Stimulated activated CD4-positive, alpha-beta T cell treated with anti-CD3 and anti-CD28 coated beads, Interleukin-4, amount 100 ng/mL, for 48 hours (primary cell): Measurements from ENCODE around the gene SLC36A2.
"Not testable (repeated sequence)": the region's sequence is repeated elsewhere in the genome, so short reads cannot be mapped to it uniquely, and the experiment has no call there.

Experiments used
- DNase-seq, 2 donors: peaks; one replicate each; pipeline ENCODE4 v3.0.0-alpha.2; 2020; ENCODE audit warnings: low read depth in 2 of 2

Gene SLC36A2

DNA sequence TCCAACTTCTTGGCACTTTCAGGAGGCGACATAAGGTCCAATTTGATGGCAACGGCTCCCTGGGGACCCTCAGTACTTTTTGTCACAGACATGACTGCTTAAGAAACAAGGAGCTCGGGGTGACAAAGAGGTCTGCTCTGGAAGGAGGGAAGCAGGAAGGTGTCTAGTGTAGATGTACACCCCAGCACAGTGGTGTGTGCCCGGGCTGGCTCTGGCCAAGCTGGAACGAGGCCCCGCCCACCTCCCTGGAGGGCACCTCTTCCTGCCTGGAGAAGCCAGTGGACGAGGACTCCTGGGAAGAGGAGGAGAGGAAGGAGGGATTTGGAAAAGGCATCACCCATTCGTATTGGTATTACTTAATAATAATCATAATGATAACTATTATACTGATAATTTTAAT is at the start of gene SLC36A2:
Gene SLC36A2, minus strand, starts transcription at position 191 of the 400 bp plus-strand sequence. Its CDS starts 99 bp downstream, at position 92.
- no peak for DNase-seq

DNA sequence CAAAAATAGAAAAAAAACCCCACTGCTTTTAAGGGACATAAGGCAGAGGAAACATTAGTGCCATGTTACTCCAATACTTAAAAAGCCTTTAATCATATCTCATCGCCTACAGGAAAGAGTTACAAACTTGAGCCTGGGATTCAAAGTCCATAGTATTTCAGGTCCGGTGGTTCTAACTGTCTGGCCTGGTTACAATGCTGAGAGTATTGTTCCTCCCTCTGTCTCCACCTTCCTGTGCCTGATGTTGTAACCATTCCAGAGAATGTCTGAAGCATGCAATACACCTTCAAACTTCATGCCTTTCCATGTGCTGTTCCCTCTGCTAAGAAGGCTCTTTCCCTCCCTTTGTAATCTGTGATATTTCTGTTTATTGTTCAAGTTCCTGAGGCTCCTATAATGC is 41.6 kb upstream of the SLC36A2 start:
- no peak for DNase-seq

DNA sequence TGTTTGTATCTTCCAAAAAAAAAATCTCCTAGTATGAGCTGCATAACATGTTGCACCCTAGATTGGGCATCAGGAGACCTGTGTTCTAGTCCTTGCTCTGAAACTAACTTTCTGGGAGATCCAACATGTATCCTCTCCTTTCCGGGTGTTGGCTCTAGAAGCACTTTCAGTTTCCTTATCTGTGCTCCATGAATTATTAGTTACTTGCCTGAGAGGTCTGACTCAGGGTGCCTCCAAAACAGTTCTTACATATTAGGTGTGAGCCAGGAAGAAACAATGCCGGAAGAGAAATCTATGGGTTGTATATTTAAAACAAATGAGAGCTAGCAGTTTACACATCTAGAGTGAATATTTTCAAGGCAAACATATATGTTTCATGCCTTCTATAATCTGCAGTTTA is 36.7 kb upstream of the SLC36A2 start:
- DNase-seq = no peak

DNA sequence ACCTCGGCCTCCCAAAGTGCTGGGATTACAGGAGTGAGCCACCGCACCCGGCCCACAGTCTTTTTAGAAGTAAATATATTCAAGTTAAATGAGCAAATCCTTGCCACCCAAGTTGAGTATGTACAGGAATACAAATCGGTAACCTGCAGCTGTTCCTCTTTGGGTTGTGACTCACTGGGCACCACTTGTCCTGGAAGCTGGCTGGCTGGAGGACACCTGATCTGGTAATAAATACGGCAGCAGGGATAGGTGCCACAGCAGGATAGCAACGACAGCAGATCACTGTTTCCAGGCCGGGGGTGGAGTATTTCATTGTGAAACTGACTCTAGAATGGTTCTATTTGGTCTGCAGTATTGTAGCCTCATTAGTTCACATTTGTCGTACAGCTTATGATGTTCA is 35.7 kb upstream of the SLC36A2 start:
- no peak for DNase-seq

DNA sequence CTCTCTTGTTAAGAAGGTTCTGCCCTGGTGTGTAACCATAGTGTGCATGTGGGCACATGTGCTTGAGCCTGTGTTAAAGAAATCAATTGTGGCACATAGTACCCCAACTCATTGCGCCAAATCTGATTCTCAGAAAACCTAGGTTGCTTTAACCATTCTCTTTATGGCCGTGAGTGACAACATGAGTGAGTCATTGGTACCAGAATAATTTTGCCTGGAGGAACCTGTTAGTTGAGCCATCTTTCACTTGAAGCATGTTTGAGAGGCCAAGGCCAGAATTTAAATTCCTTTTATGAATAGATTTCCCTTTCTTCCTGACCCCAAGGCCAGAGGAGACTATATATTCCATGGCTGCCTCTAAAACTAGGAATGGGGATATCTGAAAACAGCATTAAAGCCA is 35.2 kb upstream of the SLC36A2 start:
- DNase-seq = no peak

DNA sequence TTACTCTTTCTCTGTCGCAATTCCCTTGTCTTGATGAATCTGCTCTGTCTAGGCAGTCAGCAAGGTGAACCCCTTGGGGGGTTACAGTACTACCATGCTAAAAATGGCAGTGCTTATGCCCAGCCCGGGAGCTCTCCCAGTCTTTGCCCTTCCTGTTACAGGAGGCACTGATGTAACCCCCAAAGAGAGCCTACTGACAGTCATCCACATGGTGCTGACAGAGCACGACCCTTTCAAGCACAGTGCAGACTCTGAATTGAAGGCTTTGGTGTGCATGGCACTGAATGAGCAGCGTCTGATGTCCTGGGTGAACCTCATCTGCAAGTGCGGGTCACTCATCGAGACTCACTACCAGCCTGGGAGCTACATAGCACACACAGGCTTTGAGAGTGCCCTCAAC is 34.5 kb upstream of the SLC36A2 start:
- no peak for DNase-seq

DNA sequence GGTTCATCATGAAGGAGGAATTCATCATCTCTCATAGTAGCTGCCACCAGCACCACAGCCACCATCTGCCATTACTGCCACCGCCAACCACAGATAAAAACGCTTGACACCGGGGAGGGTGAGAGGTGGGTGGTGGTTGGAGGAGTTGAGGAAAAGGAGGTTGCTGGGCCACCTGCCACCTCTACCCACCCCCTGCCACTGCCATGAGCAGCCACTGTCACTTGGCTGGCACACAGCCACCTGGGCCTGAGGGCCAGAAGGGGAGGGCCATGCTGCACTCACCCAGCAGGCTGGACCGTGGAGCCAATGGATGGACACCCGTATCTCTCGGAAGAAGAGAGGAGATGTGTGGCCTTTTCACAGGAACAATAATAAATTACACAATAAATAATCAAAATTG is 31.3 kb upstream of the SLC36A2 start:
- DNase-seq = no peak

DNA sequence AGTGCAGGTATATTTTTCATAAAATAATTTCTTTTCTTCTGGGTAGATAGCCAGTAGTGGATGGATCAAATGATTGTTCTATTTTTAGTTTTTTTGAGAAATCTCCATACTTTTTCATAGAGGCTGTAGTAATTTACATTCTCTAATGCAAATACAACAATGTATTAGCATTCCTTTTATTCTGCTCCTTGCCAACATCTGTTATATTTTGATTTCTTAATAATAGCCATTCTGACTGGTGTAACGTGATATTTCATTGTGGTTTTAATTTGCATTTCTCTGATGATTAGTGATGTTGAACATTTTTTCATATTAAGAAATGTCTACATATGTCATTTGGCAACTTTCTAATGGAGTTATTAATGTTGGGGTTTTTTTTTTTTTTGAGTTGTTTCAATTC is 27.2 kb upstream of the SLC36A2 start:
- no peak for DNase-seq

DNA sequence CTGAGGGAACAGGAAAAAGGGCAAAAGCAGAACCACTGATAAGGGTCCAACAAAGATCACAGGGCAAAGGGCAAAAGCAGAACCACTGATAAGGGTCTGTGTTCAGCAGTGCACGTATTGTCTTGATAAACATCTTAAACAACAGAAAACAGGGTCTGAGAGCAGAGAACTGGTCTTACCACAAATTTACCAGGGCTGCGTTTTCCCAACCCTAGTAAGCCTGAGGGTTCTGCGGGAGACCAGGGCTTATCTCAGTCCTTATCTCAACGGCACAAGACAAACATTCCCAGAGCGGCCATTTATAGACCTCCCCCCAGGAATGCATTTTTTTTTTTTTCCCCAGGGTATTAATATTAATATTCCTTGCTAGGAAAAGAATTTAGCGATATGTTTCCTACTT is 19.7 kb upstream of the SLC36A2 start:
- not testable (repeated sequence) for DNase-seq

DNA sequence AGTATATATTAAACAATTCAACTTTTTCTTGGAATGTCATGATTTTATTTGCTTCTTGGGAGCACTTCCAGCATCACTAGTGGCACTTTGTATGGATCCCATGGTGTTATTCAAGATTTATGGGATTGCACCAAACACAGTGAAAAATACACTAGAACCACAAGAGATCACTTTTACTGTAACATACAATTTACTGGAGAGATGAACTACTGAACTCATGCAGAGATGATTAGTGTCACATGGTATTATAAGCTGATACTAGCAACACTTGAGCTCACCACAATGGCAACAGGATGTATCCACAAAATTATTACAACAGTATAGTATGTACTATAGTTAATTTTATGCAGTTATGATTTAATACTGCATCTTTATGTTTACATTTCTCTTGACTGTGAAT is 16.3 kb upstream of the SLC36A2 start:
- DNase-seq = no peak

DNA sequence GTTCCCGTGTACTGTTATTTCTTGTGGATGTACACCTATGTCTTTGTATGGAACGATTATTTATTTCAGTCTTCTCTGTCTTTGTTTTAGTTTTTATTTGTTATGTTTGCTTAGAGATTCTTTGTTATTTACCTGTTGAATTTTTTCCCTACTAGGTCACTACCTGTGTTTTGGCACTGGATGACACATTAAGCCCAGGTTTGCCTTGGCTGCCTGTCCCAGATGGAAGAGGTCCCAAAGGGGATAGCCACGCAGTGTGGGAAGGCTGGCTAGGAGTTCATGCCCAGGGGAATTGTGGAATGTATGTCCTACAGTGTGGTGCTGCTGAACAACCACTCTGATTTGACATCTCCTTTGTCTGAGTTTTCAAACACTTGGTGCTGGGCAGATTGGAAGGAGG is 15.6 kb upstream of the SLC36A2 start:
- DNase-seq = no peak

DNA sequence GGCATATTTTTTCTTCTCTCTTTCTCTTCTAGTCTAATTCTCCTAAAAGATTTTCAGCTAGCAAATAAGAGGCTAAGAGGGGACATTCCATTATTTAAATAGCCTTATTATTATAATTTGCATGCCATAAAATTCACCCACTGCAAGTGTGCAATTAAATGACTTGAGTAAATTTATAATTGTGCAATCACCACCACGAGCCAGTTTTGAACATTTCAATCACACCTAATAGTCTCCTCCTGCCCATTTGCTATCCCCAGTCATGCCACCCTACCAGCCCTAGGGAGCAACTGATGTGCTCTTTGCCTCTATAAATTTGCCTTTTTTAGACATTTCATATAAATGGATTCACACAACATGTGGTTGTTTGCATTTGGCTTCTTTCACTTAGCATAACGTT is 12.0 kb upstream of the SLC36A2 start:
- no peak for DNase-seq

DNA sequence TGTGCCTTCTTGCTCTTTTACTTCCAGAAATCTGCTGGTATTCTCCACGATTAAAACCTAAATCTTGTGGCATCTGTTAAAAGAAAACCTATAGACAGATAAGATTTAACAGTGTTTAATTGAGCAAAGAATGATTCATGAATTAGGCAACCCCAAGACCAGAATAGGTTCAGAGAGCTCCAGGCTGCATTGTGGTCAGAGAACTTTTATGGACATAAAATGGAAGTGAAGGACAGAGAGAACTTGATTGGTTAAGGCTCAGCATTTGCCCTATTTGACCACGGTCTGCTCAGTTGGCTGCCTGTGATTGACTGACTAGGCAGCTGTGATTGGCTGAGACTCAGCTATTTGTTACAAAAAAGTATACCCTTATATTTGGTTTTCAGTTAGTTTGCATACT is 10.4 kb upstream of the SLC36A2 start:
- no peak for DNase-seq

DNA sequence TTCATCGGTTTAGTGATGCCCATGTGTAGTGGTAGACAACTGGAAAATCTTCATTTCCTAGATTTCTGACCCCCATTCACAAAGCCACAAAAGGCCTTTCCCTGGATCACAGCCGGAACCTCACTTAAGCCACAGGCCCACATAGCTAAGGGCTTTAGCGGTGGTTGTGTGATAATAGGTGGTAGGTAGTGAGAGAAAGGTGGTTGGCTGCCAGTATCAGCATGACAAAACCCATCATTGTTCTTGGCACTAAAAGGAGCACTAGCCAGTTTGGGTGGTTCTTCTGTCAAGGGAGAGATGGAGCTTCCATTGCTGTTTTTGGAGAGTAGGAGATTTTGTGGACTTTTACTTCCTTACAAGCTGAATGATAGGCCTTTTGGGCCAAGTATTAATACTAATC is 9.7 kb upstream of the SLC36A2 start:
- DNase-seq = no peak

DNA sequence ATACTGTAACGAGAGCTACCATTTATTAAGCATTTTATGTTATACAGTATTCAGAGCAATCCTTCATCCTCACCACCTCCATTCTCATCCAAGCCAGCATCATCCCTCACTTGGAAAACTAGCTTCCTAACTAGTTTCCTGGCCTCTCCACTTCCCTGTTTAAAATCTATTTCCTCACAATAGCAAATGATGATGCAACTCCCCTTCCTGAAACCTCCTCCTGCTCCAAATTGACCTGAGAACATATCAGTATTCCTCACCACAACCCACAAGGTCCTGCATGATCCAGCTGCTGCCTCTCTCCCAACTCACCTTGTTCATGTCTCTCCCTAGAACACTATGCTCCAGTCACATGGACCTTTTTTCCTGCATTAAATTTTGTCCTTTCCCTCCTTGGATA is 4.3 kb upstream of the SLC36A2 start:
- DNase-seq = no peak

DNA sequence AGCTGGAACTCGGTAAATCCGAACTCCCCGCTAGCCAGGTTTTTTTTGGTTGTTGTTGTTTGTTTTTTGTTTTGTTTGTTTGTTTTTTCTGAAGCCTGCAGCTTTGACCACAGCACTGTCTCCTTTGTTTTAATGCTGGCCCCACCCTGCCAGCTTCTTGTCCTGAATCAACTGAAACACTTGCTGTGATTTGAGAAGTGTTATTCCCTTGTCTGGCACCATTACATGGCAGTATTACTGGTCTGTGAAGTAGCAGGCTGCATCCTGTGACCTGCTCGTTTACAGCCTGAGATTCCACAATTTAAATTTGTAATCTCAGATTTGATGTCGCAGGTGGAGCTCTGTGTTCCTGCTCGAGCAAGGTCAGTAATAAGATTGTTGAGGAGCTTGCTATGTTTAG is 1.4 kb upstream of the SLC36A2 start:
- DNase-seq = no peak

DNA sequence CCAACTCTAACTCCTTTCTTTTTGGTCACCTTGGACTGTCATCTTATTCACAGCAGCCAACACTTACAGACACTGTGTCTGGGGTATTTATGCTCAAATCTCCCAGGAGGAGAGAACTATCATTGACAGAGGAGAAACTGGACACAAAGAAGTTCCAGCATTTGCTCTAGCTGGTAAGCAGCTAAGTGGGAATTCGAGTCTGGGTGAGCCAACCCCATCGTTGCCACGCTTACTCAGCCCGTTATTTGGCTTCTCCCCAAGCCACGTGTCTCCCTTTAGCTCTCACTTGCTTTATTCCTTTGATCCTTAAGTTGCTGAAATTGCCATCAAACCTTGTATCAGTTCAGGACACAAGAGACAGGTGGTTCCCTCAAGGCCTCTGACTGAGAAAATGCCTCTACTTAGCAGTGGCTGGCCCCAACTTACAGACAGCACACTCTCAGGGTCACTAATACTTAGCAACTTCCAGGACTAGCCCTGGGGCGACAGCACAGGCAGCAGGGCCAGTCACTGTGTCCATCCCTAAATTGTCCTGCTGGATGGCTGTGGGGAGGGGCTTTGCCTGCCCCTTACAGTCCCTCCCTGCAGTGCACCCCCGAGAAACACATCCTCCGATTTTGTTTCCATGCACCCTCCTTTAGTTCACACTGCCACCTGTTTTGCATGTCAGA is 1.4 kb downstream of the SLC36A2 start:
- no peak for DNase-seq

DNA sequence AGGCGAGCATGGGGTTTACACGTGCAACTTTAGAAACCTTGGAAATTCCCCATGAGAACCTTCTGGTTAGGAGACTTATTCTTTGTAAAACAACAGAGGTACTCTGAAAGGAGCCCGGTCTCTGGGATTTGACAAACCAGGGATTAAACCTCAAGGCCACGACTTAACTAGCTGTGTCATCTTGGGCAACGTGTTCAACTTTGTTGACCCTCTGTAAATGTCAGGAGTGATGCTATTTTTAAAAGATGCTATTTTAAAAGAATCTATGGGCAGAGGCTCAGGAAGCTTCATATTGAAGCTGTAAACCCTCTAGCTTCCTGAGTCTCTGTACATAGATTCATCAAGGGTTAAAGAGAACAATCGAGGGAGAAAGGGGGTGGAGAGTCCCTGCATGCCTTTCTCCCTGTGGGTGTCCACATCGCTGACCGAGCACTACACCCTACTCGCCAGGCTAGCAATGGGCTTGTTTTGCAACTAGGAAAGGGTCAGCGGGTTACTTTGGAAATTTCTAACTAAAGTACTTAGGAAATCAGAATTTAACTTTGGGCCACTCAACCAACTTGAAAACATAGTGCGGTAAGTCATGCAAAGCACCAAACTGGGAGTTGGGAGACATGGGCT is 2.1 kb downstream of the SLC36A2 start:
- DNase-seq = no peak

DNA sequence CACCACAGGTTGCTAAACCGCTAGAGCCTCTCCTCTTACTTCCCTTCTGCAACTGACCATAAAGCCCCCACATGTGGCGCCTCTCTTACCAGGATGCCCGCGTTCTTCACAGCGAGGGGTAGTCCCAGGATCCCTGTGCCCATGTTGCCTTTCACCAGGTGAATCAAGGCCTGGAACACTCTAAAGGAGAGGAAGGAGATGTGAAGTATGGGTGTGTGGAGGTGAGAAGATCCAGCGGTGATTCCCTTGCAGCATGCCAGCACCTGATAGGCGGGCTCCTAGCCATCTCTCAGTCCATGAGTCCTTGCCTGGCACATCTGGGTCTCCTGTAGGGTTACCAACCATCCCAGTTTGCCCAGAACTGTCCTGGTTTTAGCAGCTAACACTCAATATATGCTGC is 3.3 kb downstream of the SLC36A2 start:
- no peak for DNase-seq

DNA sequence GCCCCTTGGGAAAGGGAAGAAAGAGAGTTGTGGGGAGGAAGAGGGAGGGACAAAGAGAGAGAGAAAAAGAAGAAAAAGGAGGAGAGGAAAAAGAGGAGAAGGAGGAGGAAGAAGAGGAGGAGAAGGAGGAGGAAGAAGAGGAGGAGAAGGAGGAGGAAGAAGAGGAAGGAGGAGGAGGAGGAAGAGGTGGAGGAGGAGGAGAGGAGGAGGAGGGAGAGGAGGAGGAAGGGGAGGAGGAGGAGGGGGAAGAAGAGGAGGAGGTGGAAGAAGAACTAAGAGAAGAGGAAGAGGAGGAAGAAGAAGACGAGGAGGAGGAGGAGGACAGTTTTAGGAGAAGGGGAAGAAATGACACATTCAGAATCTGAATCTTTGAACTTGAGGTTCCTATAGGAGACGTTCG is 7.4 kb downstream of the SLC36A2 start:
- no peak for DNase-seq

DNA sequence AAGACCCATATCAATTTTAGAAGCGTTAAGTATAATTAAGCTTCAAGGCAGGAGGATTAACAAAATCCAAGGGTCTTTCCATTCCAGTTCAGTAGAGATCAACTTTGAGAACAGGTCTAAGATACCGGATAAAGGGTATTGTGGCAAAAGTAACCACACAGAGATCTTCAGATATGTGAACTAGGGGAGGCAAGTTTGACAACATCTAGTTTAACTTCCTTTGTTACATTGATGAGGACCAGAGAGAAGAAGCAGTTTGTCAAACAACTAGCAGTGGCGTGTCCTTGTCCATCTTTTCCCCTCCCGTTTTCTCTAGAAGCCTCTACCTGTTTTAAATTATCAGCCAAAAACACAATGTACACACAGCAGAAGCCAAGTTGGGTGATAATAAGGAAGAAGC is 8.6 kb downstream of the SLC36A2 start:
- DNase-seq = no peak

DNA sequence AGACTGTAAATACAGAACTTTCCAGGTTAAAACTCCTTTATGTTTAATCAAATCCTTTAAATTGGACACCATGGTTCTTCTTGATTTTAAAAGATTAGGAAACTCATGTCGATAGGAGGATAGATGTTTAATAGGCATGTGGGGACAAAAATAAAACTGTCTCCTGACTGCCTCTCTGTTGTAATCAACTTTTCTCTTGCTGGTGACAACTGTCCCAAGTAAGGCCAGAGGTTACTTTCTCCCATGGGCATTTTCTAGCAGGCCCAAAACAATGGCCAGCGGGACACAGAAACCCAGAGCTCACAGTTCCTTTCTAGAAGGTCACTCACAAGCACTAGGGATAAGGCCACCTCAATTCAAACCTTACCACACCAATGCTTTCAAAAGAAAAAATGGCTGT is 14.5 kb downstream of the SLC36A2 start:
- DNase-seq = no peak

DNA sequence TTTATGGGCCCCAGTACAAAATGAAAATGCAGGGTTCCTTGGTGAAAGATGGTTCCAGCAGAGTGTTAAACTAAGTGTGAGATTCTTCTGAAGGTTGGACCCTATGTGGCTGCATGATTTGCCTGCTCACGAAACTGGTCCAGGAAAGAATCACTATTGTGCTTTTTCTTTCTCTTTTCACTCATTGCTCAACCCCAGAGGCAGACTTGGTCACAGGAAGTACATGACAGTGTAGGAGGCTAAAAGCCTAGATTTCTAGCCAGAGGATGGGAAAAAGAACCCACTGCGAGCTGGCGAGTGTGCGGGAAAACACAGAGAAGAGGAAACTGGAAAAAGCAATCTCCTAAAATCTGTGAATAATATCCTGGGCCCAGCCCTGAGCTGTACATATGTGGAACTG is 18.6 kb downstream of the SLC36A2 start:
- DNase-seq = no peak

DNA sequence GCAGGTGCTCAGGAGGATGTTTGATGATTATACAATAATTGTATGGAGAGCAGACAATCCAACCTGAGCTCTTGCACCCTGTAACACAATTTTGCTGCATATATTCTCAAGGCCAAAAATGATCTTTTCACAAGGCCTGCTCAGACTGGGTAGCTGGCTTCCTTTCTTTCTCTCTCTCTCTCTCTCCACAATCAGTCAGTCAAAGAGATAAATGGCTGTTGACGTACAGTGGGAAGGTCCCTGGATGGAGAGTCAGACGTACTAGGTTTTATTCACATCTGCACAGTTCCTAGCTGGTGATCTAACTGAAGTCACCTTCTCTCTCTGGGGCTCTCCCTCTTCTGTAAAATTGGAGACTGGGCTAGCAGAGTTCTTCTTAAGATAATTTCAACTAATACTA is 19.8 kb downstream of the SLC36A2 start:
- DNase-seq = no peak
